HEK293 (cell line): ENCODE data around the gene DNTTIP2.

Experiments
- TCF7L2 ChIP-seq: IDR thresholded peaks from 2 replicates; pipeline ENCODE4 v1.6.1; 2011; ENCODE audit warnings: low read depth, mild to moderate bottlenecking, inconsistent platforms, low read length, moderate library complexity, borderline replicate concordance
- ZNF561 ChIP-seq: fragments of 450-650 bp; IDR thresholded peaks from 2 replicates; pipeline ENCODE4 v1.5.1; 2018; ENCODE audit warnings: missing biosample characterization, missing genetic modification characterization, borderline replicate concordance

GRCh38 chr1:93906480-93906879 lies 27.5 kb upstream of the DNTTIP2 start:
- TF ChIP-seq ZNF561 (no peak), TCF7L2 (no peak)
